Immature natural killer cell (primary cell): ENCODE results near the gene MARCKSL1. TPM values are rescaled to one million over a fixed set of nuclear protein-coding genes. Genes with fewer than 3 reads are reported as not detected.
A peak's percentile ranks its signal among the peaks of the same experiment; 100 is the strongest.
"Not testable (repeated sequence)": the region's sequence is repeated elsewhere in the genome, so short reads cannot be mapped to it uniquely, and the experiment has no call there.

ENCODE experiments used
- DNase-seq, 3 donors: peaks; one replicate each; pipeline ENCODE4 v3.0.0; 2022; ENCODE audit warnings: mixed read lengths in 1 of 3
- H3K27ac Mint-ChIP-seq, 6 donors: one replicate each; pipeline ENCODE4 v1.8.0; 2020; ENCODE audit warnings: mixed read lengths in 6 of 6, mild to moderate bottlenecking in 5 of 6, inconsistent platforms in 4 of 6, moderate library complexity in 3 of 6
- H3K27me3 Mint-ChIP-seq, 3 donors: one replicate each; pipeline ENCODE4 v1.8.0; 2020 to 2021; ENCODE audit warnings: low read depth in 3 of 3, mild to moderate bottlenecking in 3 of 3, mixed read lengths in 3 of 3, moderate library complexity in 3 of 3, inconsistent platforms in 1 of 3
- H3K36me3 Mint-ChIP-seq, 3 donors: one replicate each; pipeline ENCODE4 v1.8.0; 2020; ENCODE audit warnings: mixed read lengths in 3 of 3, inconsistent platforms in 2 of 3, mild to moderate bottlenecking in 2 of 3
- H3K4me1 Mint-ChIP-seq, 2 donors: one replicate each; pipeline ENCODE4 v1.8.0; 2020; ENCODE audit warnings: inconsistent platforms in 2 of 2, mild to moderate bottlenecking in 2 of 2, mixed read lengths in 2 of 2, moderate library complexity in 1 of 2
- H3K4me3 Mint-ChIP-seq, 5 donors: one replicate each; pipeline ENCODE4 v1.8.0; 2020; ENCODE audit warnings: mild to moderate bottlenecking in 5 of 5, mixed read lengths in 5 of 5, inconsistent platforms in 3 of 5, moderate library complexity in 3 of 5
- H3K9me3 Mint-ChIP-seq, 6 donors: one replicate each; pipeline ENCODE4 v1.8.0; 2020; ENCODE audit warnings: mild to moderate bottlenecking in 6 of 6, mixed read lengths in 6 of 6, inconsistent platforms in 4 of 6, moderate library complexity in 3 of 6
- polyA plus RNA-seq, 3 donors: library from polyadenylated mRNA; unstranded; fragments of 300-500 nt; fragmentation: Illumina TruSeq; gene quantifications; one replicate each; pipeline ENCODE4 v1.2.3, GENCODE V29; 2021

Gene MARCKSL1
- polyA plus RNA-seq, 3 donors from 2014 or later, result 20.5 to 46.9 (median 27.7) TPM

GRCh38 chr1:32284777-32285176 lies 51.3 kb downstream of the MARCKSL1 start:
- DNase-seq, H3K9me3 Mint-ChIP-seq, H3K4me3 Mint-ChIP-seq, H3K27me3 Mint-ChIP-seq: not testable (repeated sequence)
- Mint-ChIP-seq H3K4me1 (peaks cover 6 to 12% of the 10 kb centered on the region in 2 donors), H3K27ac (peak overlapping the region in 3 of 6 donors; percentile 45 to 68 (median 48)), H3K36me3 (peaks cover 7 to 27% (median 7%) of the 10 kb centered on the region in 3 donors)

Other genes with a start within 250 kb of the MARCKSL1 start
- gene KPNA6, start 228.2 kb downstream of the MARCKSL1 start, polyA plus RNA-seq, result 10 to 100 TPM; 20.7 to 36.8 (median 21.2) TPM
- gene TXLNA, start 156.6 kb downstream of the MARCKSL1 start, polyA plus RNA-seq, result 10 to 100 TPM; 14.5 to 33.4 (median 18.5) TPM
- gene CCDC28B, start 135.6 kb downstream of the MARCKSL1 start, polyA plus RNA-seq, result 10 to 100 TPM; 61.2 to 67.1 (median 65.5) TPM
- gene IQCC, start 130.6 kb downstream of the MARCKSL1 start, polyA plus RNA-seq, result under 1 TPM in 2 of 3 donors, not detected in 1; 0.29 to 0.85 TPM
- not detected for gene DCDC2B, start 127.1 kb downstream of the MARCKSL1 start, polyA plus RNA-seq
- 10 to 100 TPM in 1 of 3 donors, 1 to 10 TPM in 2; 6.7 to 14.3 (median 9.8) TPM for gene TMEM234, start 113.9 kb downstream of the MARCKSL1 start, polyA plus RNA-seq
- 100 to 1,000 TPM; 189 to 313 (median 197) TPM for gene EIF3I, start 113.8 kb downstream of the MARCKSL1 start, polyA plus RNA-seq
- under 1 TPM in 2 of 3 donors, not detected in 1; 0.28 to 0.53 TPM for gene FAM167B, start 89.0 kb downstream of the MARCKSL1 start, polyA plus RNA-seq
- 1,000 to 10,000 TPM in 1 of 3 donors, 100 to 1,000 TPM in 2; 561 to 1,013 (median 704) TPM for gene LCK, start 85.0 kb downstream of the MARCKSL1 start, polyA plus RNA-seq
- 100 to 1,000 TPM; 151 to 195 (median 169) TPM for gene HDAC1, start 44.1 kb downstream of the MARCKSL1 start, polyA plus RNA-seq
- gene FAM229A, start 26.3 kb upstream of the MARCKSL1 start, polyA plus RNA-seq, result under 1 TPM in 2 of 3 donors, not detected in 1; 0.09 to 0.17 TPM
- 1 to 10 TPM in 1 of 3 donors, not detected in 2; 2.7 TPM for gene TSSK3, start 26.3 kb upstream of the MARCKSL1 start, polyA plus RNA-seq
- 10 to 100 TPM; 33.9 to 50.3 (median 37.4) TPM for gene BSDC1, start 58.2 kb upstream of the MARCKSL1 start, polyA plus RNA-seq
- not detected for gene ZBTB8B, start 128.8 kb upstream of the MARCKSL1 start, polyA plus RNA-seq
- gene ZBTB8A, start 203.2 kb upstream of the MARCKSL1 start, polyA plus RNA-seq, result under 1 TPM in 1 of 3 donors, not detected in 2; 0.39 TPM